GM21825 (cell line): ENCODE measurements around the gene CCN6.

Experiments
- ATAC-seq: cut with Tn5 transposase; IDR thresholded peaks from one replicate; pipeline ENCODE4 v1.9.1; 2021; ENCODE audit warnings: mild to moderate bottlenecking, moderate library complexity; ENCODE audit not compliant: unreplicated experiment

The CCN6 gene

GRCh38 chr6:112054001-112054400 lies at the start of gene CCN6:
CCN6 (plus strand) TSS chr6:112054104; CDS start chr6:112054358, 254 bp downstream.
- no peak for ATAC-seq

- no peak for ATAC-seq
Measured at GRCh38 chr6:112004201-112005012, 49.5 kb upstream of the CCN6 start.

GRCh38 chr6:112005013-112005371 lies 48.9 kb upstream of the CCN6 start:
- no peak for ATAC-seq

GRCh38 chr6:112007254-112007653 lies 46.6 kb upstream of the CCN6 start:
- ATAC-seq, result no peak

- ATAC-seq, result no peak
Measured at GRCh38 chr6:112007805-112008204, 46.1 kb upstream of the CCN6 start.

- ATAC-seq, result no peak
Measured at GRCh38 chr6:112008482-112008881, 45.4 kb upstream of the CCN6 start.

GRCh38 chr6:112010328-112010727 lies 43.6 kb upstream of the CCN6 start:
- ATAC-seq, result no peak

- ATAC-seq, result no peak
Measured at GRCh38 chr6:112013051-112013450, 40.9 kb upstream of the CCN6 start.

GRCh38 chr6:112014483-112014882 lies 39.4 kb upstream of the CCN6 start:
- no peak for ATAC-seq

GRCh38 chr6:112015725-112016124 lies 38.2 kb upstream of the CCN6 start:
- ATAC-seq, result no peak

GRCh38 chr6:112016320-112016719 lies 37.6 kb upstream of the CCN6 start:
- no peak for ATAC-seq

- no peak for ATAC-seq
Measured at GRCh38 chr6:112017169-112017568, 36.7 kb upstream of the CCN6 start.

- no peak for ATAC-seq
Measured at GRCh38 chr6:112017760-112018537, 36.0 kb upstream of the CCN6 start.

- no peak for ATAC-seq
Measured at GRCh38 chr6:112018619-112019416, 35.1 kb upstream of the CCN6 start.

GRCh38 chr6:112019589-112019988 lies 34.3 kb upstream of the CCN6 start:
- ATAC-seq, result no peak

GRCh38 chr6:112021691-112022310 lies 32.1 kb upstream of the CCN6 start:
- ATAC-seq, result no peak

GRCh38 chr6:112022749-112023148 lies 31.2 kb upstream of the CCN6 start:
- ATAC-seq, result no peak

- ATAC-seq, result no peak
Measured at GRCh38 chr6:112024464-112024863, 29.4 kb upstream of the CCN6 start.

GRCh38 chr6:112026933-112027332 lies 27.0 kb upstream of the CCN6 start:
- no peak for ATAC-seq

GRCh38 chr6:112027942-112028674 lies 25.8 kb upstream of the CCN6 start:
- no peak for ATAC-seq
